Right ventricle myocardium superior (tissue), 1 donor: ENCODE measurements around the gene MCOLN1. TPM values are rescaled to one million over a fixed set of nuclear protein-coding genes. Genes with fewer than 3 reads are reported as not detected.

Source experiments
- ATAC-seq: fragments of 200-7000 bp; cut with Tn5 transposase; one replicate; pipeline ENCODE4 v1.9.1; 2020; ENCODE audit warnings: mild to moderate bottlenecking; ENCODE audit not compliant: poor library complexity
- DNase-seq: peaks from one replicate; pipeline ENCODE4 v3.0.0-alpha.2; 2020
- intact Hi-C: fragments of 100-400 bp; cut with DNase I; formaldehyde crosslinking; loops from one replicate; pipeline ENCODE4 v1.11.2; 2022
- total RNA-seq: library from RNA; stranded (reverse); fragmentation: NEBNext Ultra II Directional; extraction: Animal tissue kit (Norgen Biotek cat#: 25700); gene quantifications from one replicate; pipeline ENCODE4 v1.2.1, GENCODE V29; 2021
- donor health status: DM: no; HTN: yes; CAD: no; lungs with severe emphysema.

MCOLN1 gene
- total RNA-seq, 1 donor from 2014 or later = 17.5 TPM

DNA sequence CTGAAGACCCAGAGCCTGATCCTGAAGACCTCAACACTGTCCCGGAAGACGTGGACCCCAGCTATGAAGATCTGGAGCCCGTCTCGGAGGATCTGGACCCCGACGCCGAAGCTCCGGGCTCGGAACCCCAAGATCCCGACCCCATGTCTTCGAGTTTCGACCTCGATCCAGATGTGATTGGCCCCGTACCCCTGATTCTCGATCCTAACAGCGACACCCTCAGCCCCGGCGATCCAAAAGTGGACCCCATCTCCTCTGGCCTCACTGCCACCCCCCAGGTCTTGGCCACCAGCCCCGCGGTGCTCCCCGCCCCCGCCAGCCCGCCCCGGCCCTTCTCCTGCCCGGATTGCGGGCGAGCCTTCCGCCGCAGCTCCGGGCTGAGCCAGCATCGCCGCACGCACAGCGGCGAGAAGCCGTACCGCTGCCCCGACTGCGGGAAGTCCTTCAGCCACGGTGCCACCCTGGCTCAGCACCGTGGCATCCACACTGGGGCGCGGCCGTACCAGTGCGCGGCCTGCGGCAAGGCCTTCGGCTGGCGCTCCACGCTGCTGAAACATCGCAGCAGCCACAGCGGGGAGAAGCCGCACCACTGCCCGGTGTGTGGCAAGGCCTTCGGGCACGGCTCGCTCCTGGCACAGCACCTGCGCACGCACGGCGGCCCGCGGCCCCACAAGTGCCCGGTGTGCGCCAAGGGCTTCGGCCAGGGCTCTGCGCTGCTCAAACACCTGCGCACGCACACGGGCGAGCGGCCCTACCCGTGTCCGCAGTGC lies 2.9 kb upstream of the MCOLN1 start:
- intact Hi-C loops = loop anchor here (10.0 kb wide), 1 partner anchor 125 kb away; no protein-coding TSS in a partner anchor
- DNase-seq (no peak), ATAC-seq (no peak)

- DNase-seq (no peak), ATAC-seq (peak; percentile 3)
- intact Hi-C loops = no loop called here
Measured at GRCh38 chr19:7520131-7521051, 2.0 kb upstream of the MCOLN1 start.

DNA sequence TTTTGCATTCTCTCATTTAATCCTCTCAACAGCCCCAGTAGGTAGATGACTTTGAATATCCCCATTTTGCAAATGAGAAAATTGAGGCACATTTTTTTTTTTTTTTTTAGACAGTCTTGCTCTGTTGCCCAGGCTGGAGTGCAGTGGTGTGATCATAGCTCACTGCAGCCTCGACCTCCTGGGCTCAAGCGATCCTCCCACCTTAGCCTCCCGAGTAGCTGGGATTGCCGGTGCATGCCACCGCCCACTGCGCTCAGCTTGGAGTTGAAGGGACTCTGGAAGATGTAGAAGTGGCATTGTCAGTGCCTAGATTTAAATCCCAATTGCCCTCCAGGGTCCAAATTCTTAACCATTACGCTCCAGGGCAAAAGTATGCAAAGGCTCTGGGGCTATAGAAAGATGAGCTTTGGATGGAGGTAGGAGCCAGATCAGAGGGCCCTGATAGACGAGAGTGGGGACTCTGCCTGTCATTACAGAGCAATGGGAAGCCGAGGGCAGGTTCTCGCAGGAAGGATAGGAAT lies 813 bp upstream of the MCOLN1 start:
- DNase-seq (no peak), ATAC-seq (no peak)
- intact Hi-C loops = no loop called here

DNA sequence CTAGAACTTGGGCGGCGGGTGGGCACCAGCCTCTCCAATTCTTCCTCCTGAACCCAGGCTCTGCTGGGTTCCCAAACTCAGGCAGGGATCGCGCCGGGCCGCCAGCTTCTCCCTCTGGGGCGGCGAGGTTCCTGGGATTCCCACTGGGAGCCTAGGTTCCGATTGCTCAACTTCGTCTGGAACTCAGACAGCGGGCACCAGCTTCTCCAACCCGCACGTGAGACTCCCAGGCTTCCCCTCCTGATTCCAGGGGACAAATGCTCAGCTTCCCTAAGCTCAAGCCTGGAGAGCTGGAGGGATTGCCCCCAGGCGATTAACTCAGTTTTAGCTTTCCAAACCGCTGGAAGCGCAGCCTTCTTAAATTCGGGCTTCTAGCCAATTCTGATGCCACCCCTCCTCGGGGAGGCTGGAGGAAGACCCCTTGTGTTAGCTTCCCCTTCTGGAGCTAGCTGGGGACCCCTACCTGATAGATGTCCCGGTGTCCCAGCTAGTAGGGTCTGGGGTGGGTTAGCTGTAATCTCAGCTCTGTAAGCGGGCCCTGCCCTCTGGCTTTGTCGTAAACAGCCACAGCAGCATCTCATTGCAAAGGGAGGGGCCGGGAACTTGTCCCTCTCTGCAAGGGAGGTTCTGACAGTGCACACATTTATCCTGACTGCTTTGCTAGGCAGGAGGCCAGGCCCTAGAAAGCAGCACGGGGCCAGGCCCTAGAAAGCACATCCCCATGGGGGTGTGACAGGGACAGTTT lies 671 bp downstream of the MCOLN1 start:
- DNase-seq = no peak
- intact Hi-C loops = no loop called here
- no peak for ATAC-seq

GRCh38 chr19:7524523-7524922 lies 2.1 kb downstream of the MCOLN1 start:
- no peak for ATAC-seq
- intact Hi-C loops = no loop called here

DNA sequence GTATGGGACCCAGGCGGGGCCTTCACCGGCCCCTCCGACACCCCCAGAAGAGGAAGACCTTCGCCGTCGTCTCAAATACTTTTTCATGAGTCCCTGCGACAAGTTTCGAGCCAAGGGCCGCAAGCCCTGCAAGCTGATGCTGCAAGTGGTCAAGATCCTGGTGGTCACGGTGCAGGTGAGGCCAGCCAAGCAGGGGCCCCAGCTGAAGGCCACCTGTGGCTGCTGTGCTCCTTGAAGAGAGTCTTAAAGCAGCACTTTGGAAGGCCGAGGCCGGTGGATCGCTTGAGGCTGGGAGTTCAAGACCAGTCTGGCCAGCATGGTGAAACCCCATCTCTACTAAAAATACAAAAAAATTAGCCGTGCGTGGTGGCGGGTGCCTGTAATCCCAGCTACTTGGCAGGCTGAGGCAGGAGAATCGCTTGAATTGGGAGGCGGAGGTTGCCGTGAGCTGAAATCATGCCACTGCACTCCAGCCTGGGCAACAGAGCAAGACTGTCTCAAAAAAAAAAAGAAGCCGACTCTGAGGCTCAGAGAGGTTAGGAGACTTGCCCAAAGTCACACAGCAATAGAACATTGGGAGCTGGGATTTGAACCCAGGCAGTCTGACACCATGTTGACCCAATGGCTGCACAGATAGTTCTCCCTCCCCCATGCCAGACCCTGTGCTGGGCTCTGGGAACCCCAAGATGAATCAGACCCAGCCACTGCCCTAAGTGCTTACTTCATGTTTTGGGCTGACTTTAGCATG lies 2.7 kb downstream of the MCOLN1 start:
- intact Hi-C loops = no loop called here
- ATAC-seq = no peak
- DNase-seq = no peak

More at GRCh38 chr19:7524523-7524922, 2.1 kb downstream of the MCOLN1 start:
- DNase-seq = no peak

DNA sequence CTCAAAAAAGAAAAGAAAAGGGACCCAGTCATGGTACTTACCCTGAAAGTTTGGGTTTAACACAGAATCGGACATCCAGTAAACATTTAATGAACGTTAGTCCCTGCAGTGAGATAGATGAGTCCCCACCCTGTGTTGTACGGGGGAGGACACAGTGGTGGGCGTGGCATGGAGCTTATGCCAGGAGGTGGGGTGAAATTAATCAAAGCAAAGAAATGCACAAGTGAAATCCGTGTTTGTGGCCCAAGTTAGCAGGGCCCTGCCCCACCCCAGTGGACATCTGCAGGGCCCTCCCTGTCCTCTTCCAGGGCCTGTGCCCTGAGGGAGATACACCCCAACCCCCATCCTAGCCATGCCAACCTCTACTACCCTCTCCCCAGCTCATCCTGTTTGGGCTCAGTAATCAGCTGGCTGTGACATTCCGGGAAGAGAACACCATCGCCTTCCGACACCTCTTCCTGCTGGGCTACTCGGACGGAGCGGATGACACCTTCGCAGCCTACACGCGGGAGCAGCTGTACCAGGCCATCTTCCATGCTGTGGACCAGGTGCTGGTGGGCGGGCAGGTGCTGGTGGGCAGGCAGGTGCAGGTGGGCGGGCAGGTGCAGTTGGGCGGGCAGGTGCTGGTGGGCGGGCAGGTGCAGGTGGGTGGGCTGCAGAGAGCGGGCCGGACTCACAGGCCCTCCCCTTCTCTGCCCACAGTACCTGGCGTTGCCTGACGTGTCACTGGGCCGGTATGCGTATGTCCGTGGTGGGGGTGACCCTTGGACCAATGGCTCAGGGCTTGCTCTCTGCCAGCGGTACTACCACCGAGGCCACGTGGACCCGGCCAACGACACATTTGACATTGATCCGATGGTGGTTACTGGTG lies 3.9 kb downstream of the MCOLN1 start:
- no peak for ATAC-seq
- intact Hi-C loops = no loop called here
- no peak for DNase-seq

DNA sequence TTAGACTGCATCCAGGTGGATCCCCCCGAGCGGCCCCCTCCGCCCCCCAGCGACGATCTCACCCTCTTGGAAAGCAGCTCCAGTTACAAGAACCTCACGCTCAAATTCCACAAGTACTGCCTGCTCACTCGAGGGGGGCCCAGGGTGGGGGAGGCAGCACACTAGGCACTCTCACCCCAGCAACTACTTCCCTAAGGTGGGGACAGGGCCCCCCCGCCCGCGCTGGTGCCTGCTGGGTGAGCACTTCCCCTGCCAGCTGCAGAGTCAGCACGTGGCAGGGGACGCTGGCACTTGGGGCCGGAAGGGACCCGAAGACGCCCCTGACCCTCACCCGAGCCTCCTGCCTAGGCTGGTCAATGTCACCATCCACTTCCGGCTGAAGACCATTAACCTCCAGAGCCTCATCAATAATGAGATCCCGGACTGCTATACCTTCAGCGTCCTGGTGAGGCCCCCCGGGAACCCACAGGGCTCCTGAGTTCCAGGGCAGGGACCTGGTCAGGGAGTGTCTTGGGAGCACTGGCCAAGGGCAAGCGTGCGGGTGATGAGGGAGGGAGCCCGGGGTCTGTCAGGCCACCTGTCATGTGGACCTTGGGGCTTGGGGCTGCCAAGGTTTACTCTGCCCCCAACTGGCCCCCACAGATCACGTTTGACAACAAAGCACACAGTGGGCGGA lies 5.2 kb downstream of the MCOLN1 start:
- intact Hi-C loops = no loop called here
- ATAC-seq (peak; percentile 41), DNase-seq (peak; percentile 79)

DNA sequence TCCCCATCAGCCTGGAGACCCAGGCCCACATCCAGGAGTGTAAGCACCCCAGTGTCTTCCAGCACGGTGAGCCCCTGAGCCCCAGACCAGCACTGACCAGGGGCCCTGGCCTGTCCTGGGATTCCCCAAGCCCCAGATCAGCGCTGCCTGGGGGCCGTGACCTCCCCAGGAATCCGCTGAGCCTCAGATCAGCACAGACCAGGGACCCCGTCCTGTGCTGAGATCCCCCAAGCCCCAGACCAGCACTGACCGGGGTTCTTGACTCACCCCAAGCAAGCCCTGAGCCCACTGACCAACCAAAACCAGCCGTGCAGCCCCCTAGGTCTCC lies 5.7 kb downstream of the MCOLN1 start:
- ATAC-seq (no peak), DNase-seq (no peak)
- intact Hi-C loops = no loop called here

DNA sequence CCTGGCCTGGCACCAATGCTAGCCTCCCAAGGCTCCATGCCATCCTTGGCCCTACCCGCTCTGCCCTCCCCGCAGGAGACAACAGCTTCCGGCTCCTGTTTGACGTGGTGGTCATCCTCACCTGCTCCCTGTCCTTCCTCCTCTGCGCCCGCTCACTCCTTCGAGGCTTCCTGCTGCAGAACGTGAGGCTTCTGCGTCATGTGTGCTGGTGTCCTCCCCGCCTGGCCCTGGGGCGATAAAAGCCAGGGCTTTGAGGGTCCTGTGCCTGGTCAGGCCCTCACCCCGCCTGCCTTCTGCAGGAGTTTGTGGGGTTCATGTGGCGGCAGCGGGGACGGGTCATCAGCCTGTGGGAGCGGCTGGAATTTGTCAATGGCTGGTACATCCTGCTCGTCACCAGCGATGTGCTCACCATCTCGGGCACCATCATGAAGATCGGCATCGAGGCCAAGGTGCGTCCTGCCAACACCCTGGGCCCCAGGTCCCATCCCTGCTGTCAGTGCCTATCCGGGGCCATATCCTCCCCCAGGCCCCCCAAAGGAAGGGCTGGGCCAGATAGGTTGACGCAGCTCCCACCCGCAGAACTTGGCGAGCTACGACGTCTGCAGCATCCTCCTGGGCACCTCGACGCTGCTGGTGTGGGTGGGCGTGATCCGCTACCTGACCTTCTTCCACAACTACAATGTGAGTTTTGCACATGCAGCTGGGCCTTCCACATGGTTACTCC lies 6.3 kb downstream of the MCOLN1 start:
- intact Hi-C loops = no loop called here
- DNase-seq = no peak
- ATAC-seq = no peak

- ATAC-seq (no peak), DNase-seq (no peak)
- intact Hi-C loops = no loop called here
Measured at GRCh38 chr19:7529246-7529600, 6.8 kb downstream of the MCOLN1 start.

- DNase-seq = no peak
- no peak for ATAC-seq
- intact Hi-C loops = no loop called here
Measured at GRCh38 chr19:7529610-7530490, 7.4 kb downstream of the MCOLN1 start.

GRCh38 chr19:7533281-7533885 lies 11.0 kb downstream of the MCOLN1 start:
- intact Hi-C loops = no loop called here
- DNase-seq (peak; percentile 88), ATAC-seq (peak; percentile 23)

DNA sequence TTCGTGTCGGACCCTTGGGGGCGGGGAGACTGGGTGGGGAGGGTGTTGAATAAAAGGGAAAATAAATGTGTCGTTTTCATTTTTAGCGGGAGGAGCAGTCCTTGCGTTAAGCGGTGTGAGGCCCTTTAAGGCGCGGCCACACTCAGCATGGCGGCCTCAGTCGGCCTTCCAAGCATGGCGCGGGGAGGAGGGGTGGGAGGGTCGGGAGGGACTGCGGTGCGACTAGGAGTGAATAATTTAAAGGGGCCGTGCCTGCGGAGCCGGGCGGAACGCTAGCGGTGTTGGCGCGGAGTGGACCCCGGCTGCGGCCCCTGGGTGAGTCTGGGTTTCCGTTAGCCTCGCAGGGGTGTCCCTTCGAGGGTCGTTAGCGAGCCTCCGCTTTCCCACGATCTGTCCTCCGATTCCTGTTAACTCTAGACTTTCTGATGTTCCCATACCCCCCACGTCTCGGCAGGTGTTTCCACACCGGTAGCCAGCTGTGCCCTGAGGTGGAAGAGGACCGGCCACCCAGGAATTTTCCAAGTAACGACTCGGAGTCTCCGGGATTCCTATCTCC lies 11.6 kb downstream of the MCOLN1 start:
- intact Hi-C loops = no loop called here
- DNase-seq = peak; percentile 92
- peak; percentile 81 for ATAC-seq

DNA sequence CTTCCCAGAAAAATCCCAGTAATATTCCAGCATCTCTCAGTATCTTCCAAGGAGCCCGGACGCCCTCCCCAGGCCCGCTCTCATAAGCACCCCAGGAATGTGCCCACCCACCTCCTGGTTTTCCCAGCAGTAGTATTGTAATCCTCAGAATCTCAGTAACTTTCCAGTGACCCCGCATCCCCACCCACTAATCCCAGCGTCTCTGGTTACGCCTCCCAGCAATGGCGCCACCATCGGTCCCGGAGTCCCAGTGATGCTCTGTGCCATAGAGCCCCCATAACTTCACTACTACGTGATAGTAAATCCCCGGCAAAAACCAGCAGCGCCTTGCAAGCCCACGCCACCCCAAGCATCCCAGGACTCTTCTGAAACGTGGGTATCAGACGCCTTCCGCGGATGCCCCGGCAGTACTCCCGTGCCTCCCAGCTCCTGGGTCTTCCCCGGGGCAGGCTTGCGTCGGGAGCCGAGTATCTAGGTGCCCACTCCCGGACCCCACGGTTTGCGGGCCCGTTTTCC lies 12.2 kb downstream of the MCOLN1 start:
- DNase-seq = peak; percentile 78
- ATAC-seq = peak; percentile 63
- intact Hi-C loops = no loop called here
